Neural cell (in vitro differentiated cells): ENCODE results near the gene DIS3L. TPM values are rescaled to one million over a fixed set of nuclear protein-coding genes. Genes with fewer than 3 reads are reported as not detected.

Source experiments
- H2AFZ ChIP-seq: fragments of 200-600, 300-800 bp; sonication (generic), shearing (Covaris generic); 2 replicates; pipeline ENCODE4 v1.6.0; 2014; ENCODE audit warnings: low read depth, mild to moderate bottlenecking, antibody characterized with exemption, low read length, moderate library complexity
- H3F3A ChIP-seq: fragments of 200-600 bp; shearing (Covaris generic); 2 replicates; pipeline ENCODE4 v1.6.1; 2016; ENCODE audit warnings: mild to moderate bottlenecking, moderate library complexity, mixed read lengths, antibody characterized with exemption, low read length; ENCODE audit not compliant: insufficient read depth, poor library complexity, severe bottlenecking
- H3K27ac ChIP-seq: fragments of 200-600, 300-800 bp; sonication (generic), shearing (Covaris generic); 2 replicates; pipeline ENCODE4 v1.5.1; 2014; ENCODE audit warnings: mild to moderate bottlenecking, low read length, moderate library complexity
- H3K27me3 ChIP-seq: fragments of 300-800, 200-600 bp; sonication (generic), shearing (Covaris generic); 2 replicates; pipeline ENCODE4 v1.6.0; 2014; ENCODE audit warnings: mild to moderate bottlenecking, low read depth, low read length, moderate library complexity; ENCODE audit not compliant: insufficient read depth
- H3K36me3 ChIP-seq: fragments of 300-800, 200-600 bp; sonication (generic), shearing (Covaris generic); 2 replicates; pipeline ENCODE4 v1.5.1; 2014; ENCODE audit warnings: mild to moderate bottlenecking, antibody characterized with exemption, low read length, moderate library complexity; ENCODE audit not compliant: insufficient read depth
- H3K4me2 ChIP-seq: fragments of 300-800, 200-600 bp; sonication (generic), shearing (Covaris generic); 2 replicates; pipeline ENCODE4 v1.6.0; 2014; ENCODE audit warnings: mild to moderate bottlenecking, low read length
- H3K4me3 ChIP-seq: fragments of 300-800, 200-600 bp; sonication (generic), shearing (Covaris generic); 2 replicates; pipeline ENCODE4 v1.5.1; 2014; ENCODE audit warnings: mild to moderate bottlenecking, low read length, moderate library complexity
- H3K79me2 ChIP-seq: fragments of 200-600 bp; shearing (Covaris generic); replicated peaks from 2 replicates; pipeline ENCODE4 v1.6.0; 2014; ENCODE audit warnings: mild to moderate bottlenecking, low read length, moderate library complexity; ENCODE audit not compliant: insufficient read depth
- H3K9ac ChIP-seq: fragments of 300-800, 200-600 bp; sonication (generic), shearing (Covaris generic); 2 replicates; pipeline ENCODE4 v1.6.1; 2016; ENCODE audit warnings: mild to moderate bottlenecking, low read length, mixed read lengths
- H3K9me2 ChIP-seq: fragments of 200-600 bp; shearing (Covaris generic); 2 replicates; pipeline ENCODE4 v1.6.1; 2016; ENCODE audit warnings: mild to moderate bottlenecking, low read length, mixed read lengths; ENCODE audit not compliant: insufficient read depth
- H3K9me3 ChIP-seq: fragments of 200-600, 300-800 bp; sonication (generic), shearing (Covaris generic); 2 replicates; pipeline ENCODE4 v1.6.1; 2016; ENCODE audit warnings: mild to moderate bottlenecking, mixed run types, low read length, moderate library complexity, mixed read lengths
- H4K20me1 ChIP-seq: fragments of 200-600 bp; shearing (Covaris generic); 2 replicates; pipeline ENCODE4 v1.6.1; 2016; ENCODE audit warnings: mild to moderate bottlenecking, mixed run types; ENCODE audit not compliant: insufficient read depth
- CTCF ChIP-seq: fragments of 450-650 bp; IDR thresholded peaks from 2 replicates; pipeline ENCODE4 v1.5.1; 2014; ENCODE audit warnings: antibody characterized with exemption, mild to moderate bottlenecking, moderate library complexity; ENCODE audit not compliant: poor library complexity, severe bottlenecking
- EP300 ChIP-seq: fragments of 450-650 bp; conservative IDR thresholded peaks from 2 replicates; pipeline ENCODE4 v1.6.1; 2014; ENCODE audit warnings: antibody characterized with exemption, mild to moderate bottlenecking, moderate library complexity; ENCODE audit not compliant: poor library complexity, severe bottlenecking
- EZH2 ChIP-seq: fragments of 200-600, 300-800 bp; shearing (Covaris generic), sonication (generic); IDR thresholded peaks from 2 replicates; pipeline ENCODE4 v1.6.1; 2014; ENCODE audit warnings: antibody characterized with exemption, low read length, borderline replicate concordance, mild to moderate bottlenecking; ENCODE audit not compliant: insufficient read depth, poor library complexity, severe bottlenecking
- MXI1 ChIP-seq: fragments of 450-650 bp; conservative IDR thresholded peaks from 2 replicates; pipeline ENCODE4 v1.6.1; 2014; ENCODE audit warnings: antibody characterized with exemption, mild to moderate bottlenecking; ENCODE audit not compliant: poor library complexity, severe bottlenecking
- POLR2AphosphoS5 ChIP-seq: IDR thresholded peaks from 2 replicates; pipeline ENCODE4 v1.6.1; 2012
- RAD21 ChIP-seq: fragments of 450-650 bp; conservative IDR thresholded peaks from 2 replicates; pipeline ENCODE4 v1.6.1; 2014; ENCODE audit warnings: antibody characterized with exemption, mild to moderate bottlenecking, moderate library complexity
- REST ChIP-seq: IDR thresholded peaks from 2 replicates; pipeline ENCODE4 v1.6.1; 2012; ENCODE audit warnings: borderline replicate concordance
- SMC3 ChIP-seq: fragments of 450-650 bp; conservative IDR thresholded peaks from 2 replicates; pipeline ENCODE4 v1.6.1; 2014; ENCODE audit warnings: antibody characterized with exemption, mild to moderate bottlenecking, moderate library complexity; ENCODE audit not compliant: poor library complexity
- TAF1 ChIP-seq: IDR thresholded peaks from 2 replicates; pipeline ENCODE4 v1.6.1; 2012; ENCODE audit warnings: low read depth
- polyA plus RNA-seq: library from polyadenylated mRNA; depleted of rRNA; stranded (reverse); fragments of >200 nt; gene quantifications from 2 replicates; pipeline ENCODE4 v1.2.3, GENCODE V29; 2014

DIS3L gene
- polyA plus RNA-seq, 1 donor from 2014 or later, result 9.9 TPM

- H3K9me2 ChIP-seq, result no peaks in the 10 kb centered on the region
These were observed 22.4 kb upstream of the DIS3L start for GRCh38 chr15:66270932-66271331.

GRCh38 chr15:66275352-66275751 is 18.0 kb upstream of the DIS3L start:
- Histone ChIP-seq H3K36me3 (no peaks in the 10 kb centered on the region), H3K79me2 (no peaks in the 10 kb centered on the region), H2AFZ (no peak overlapping the region), H3K9me3 (no peaks in the 10 kb centered on the region), H3K4me2 (no peak overlapping the region), H3K9me2 (no peaks in the 10 kb centered on the region), H3K27me3 (no peaks in the 10 kb centered on the region), H4K20me1 (no peaks in the 10 kb centered on the region), H3K4me3 (no peak overlapping the region), H3F3A (no peaks in the 10 kb centered on the region), H3K27ac (no peak overlapping the region), H3K9ac (no peak overlapping the region)
- no peak for TF ChIP-seq MXI1
- no peak for TF ChIP-seq CTCF
- TF ChIP-seq EZH2, result no peak
- TF ChIP-seq POLR2AphosphoS5, result no peak
- TF ChIP-seq EP300, result no peak
- TF ChIP-seq RAD21, result no peak
- TF ChIP-seq TAF1, result no peak

More at GRCh38 chr15:66270932-66271331, 22.4 kb upstream of the DIS3L start:
- Histone ChIP-seq H3F3A (no peaks in the 10 kb centered on the region), H3K79me2 (no peaks in the 10 kb centered on the region), H3K27me3 (no peaks in the 10 kb centered on the region), H3K9me3 (no peaks in the 10 kb centered on the region), H3K27ac (no peak overlapping the region), H3K4me2 (no peak overlapping the region), H3K36me3 (no peaks in the 10 kb centered on the region), H2AFZ (no peak overlapping the region), H3K9ac (no peak overlapping the region), H4K20me1 (no peaks in the 10 kb centered on the region), H3K4me3 (no peak overlapping the region)
- TF ChIP-seq REST (no peak), POLR2AphosphoS5 (no peak), EZH2 (no peak), SMC3 (no peak), TAF1 (no peak), MXI1 (no peak), CTCF (no peak), RAD21 (no peak), EP300 (no peak)
